Upper lobe of left lung (tissue), 6 donors: ENCODE measurements around the gene NKX2-4. TPM values are rescaled to one million over a fixed set of nuclear protein-coding genes. Genes with fewer than 3 reads are reported as not detected.

Experiments used
- ATAC-seq, 2 donors: fragments of 200-7000 bp; cut with Tn5 transposase; one replicate each; pipeline ENCODE4 v1.9.1; 2022; ENCODE audit warnings: mild to moderate bottlenecking in 2 of 2, moderate library complexity in 2 of 2; ENCODE audit not compliant: low FRiP score in 2 of 2
- DNase-seq, 2 donors: peaks; one replicate each; pipeline ENCODE4 v3.0.0-alpha.2; 2019 to 2020
- H3K27ac ChIP-seq, 4 donors: fragments of 200-600 bp; sonication (generic); one replicate each; pipeline ENCODE4 v1.5.1; 2016 to 2019
- H3K27me3 ChIP-seq, 4 donors: fragments of 200-600 bp; sonication (generic); one replicate each; pipeline ENCODE4 v1.5.1; 2017 to 2019
- H3K36me3 ChIP-seq, 4 donors: fragments of 200-600 bp; sonication (generic); one replicate each; pipeline ENCODE4 v1.5.1; 2016 to 2019
- H3K4me1 ChIP-seq, 4 donors: fragments of 200-600 bp; sonication (generic); one replicate each; pipeline ENCODE4 v1.5.1; 2018 to 2019
- H3K4me3 ChIP-seq, 4 donors: fragments of 200-600 bp; sonication (generic); one replicate each; pipeline ENCODE4 v1.5.1; 2017 to 2019; ENCODE audit warnings: mild to moderate bottlenecking in 2 of 4, moderate library complexity in 1 of 4
- H3K9me3 ChIP-seq, 4 donors: fragments of 200-600 bp; sonication (generic); one replicate each; pipeline ENCODE4 v1.5.1; 2018 to 2019
- CTCF ChIP-seq, 6 experiments: fragments of 450-650 bp in 4 of 6; fragments of 200-600 bp in 2 of 6; sonication (generic) in 2 of 6; IDR thresholded peaks; one replicate each; pipeline ENCODE4 v1.5.1; 2016 to 2019; ENCODE audit warnings: antibody characterized with exemption in 6 of 6
- EP300 ChIP-seq, 4 donors: sonication (generic); formaldehyde crosslinking; IDR thresholded peaks; one replicate each; pipeline ENCODE4 v1.5.1; 2017; ENCODE audit warnings: antibody characterized with exemption in 4 of 4, control low read depth in 2 of 4
- POLR2A ChIP-seq, 4 donors: fragments of 450-650 bp; IDR thresholded peaks; one replicate each; pipeline ENCODE4 v1.5.1; 2016 to 2017; ENCODE audit warnings: antibody characterized with exemption in 4 of 4, mild to moderate bottlenecking in 2 of 4
- POLR2AphosphoS5 ChIP-seq, 2 donors: sonication (generic); formaldehyde crosslinking; IDR thresholded peaks; one replicate each; pipeline ENCODE4 v1.5.1; 2017; ENCODE audit warnings: antibody characterized with exemption in 2 of 2
- WGBS, 2 donors: methylation state at CpG; one replicate each; pipeline ENCODE4 v1.1.5; 2017 to 2018; 5-methylcytosine and 5-hydroxymethylcytosine counted together
- total RNA-seq, 6 donors: library from RNA; depleted of rRNA in 4 of 6; stranded (reverse); fragments of >200 nt in 4 of 6; gene quantifications; one replicate each; pipeline versions ENCODE4 v1.1.0 to v1.2.1, GENCODE V29; 2016 to 2021
- donor health status: DM: no; HTN: no; CAD: no; lungs with moderate emphysema.
- donor health status: DM: no; HTN: yes; CAD: no; lungs with severe emphysema.

The NKX2-4 gene
- total RNA-seq, 6 donors from 2014 or later: not detected

GRCh38 chr20:21391185-21391971, 5.9 kb downstream of the NKX2-4 start:
- ATAC-seq (peak in 1 of 2 donors; percentile 24), DNase-seq (peak in 1 of 2 donors; percentile 76)
- Histone ChIP-seq H3K4me1 (peaks cover 4 to 17% (median 9%) of the 10 kb centered on the region in 4 donors), H3K27ac (no peak overlapping the region), H3K27me3 (peaks cover 0 to 42% (median 14%) of the 10 kb centered on the region in 4 donors), H3K36me3 (peaks cover 0 to 39% (median 10%) of the 10 kb centered on the region in 4 donors), H3K4me3 (no peak overlapping the region), H3K9me3 (no peaks in the 10 kb centered on the region)
- 36 to 55% methylated on average over 29 to 48 of the region's 61 CpGs for WGBS, 2 donors
- TF ChIP-seq POLR2A (IDR thresholded peaks at IDR 0.05) (no peak), CTCF (IDR thresholded peaks at IDR 0.05) (no peak), POLR2AphosphoS5 (IDR thresholded peaks at IDR 0.05) (no peak), EP300 (IDR thresholded peaks at IDR 0.05) (no peak)

GRCh38 chr20:21390768-21391167, 6.6 kb downstream of the NKX2-4 start:
- Histone ChIP-seq H3K27ac (no peak overlapping the region), H3K4me3 (no peak overlapping the region), H3K36me3 (peaks cover 0 to 45% (median 13%) of the 10 kb centered on the region in 4 donors), H3K27me3 (peaks cover 0 to 36% (median 10%) of the 10 kb centered on the region in 4 donors), H3K9me3 (no peaks in the 10 kb centered on the region), H3K4me1 (peaks cover 0 to 11% (median 3%) of the 10 kb centered on the region in 4 donors)
- DNase-seq: no peak
- TF ChIP-seq POLR2AphosphoS5 (IDR thresholded peaks at IDR 0.05): no peak
- no peak for TF ChIP-seq EP300 (IDR thresholded peaks at IDR 0.05)
- TF ChIP-seq POLR2A (IDR thresholded peaks at IDR 0.05): no peak
- TF ChIP-seq CTCF (IDR thresholded peaks at IDR 0.05): no peak
- 92 to 97% methylated on average over 7 of the region's 7 CpGs for WGBS, 2 donors
- no peak for ATAC-seq

DNA sequence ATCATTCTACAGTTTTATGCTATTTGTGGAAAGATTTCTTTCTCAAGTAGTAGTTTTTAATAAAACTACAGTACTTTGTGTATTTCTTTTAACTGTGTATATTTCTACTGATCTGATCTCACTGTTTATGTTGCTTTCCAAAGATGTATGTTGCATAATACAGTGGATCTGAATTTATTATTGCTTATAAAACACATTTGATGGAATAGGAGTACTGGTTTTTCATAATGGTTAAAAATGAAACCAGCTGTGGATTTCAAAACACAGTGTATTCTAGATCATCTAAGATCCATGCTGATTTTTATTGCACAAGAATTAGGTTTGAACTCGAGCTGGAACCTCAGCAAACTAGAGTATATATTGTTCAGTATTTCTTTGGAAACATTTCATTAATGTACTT, 8.0 kb downstream of the NKX2-4 start:
- no peak for DNase-seq
- WGBS, 2 donors: 0 to 3% methylated on average over 1 of the region's 1 CpG
- Histone ChIP-seq H3K27ac (no peak overlapping the region), H3K4me3 (no peak overlapping the region), H3K9me3 (no peaks in the 10 kb centered on the region), H3K36me3 (peaks cover 0 to 56% (median 15%) of the 10 kb centered on the region in 4 donors), H3K27me3 (peaks cover 0 to 23% (median 5%) of the 10 kb centered on the region in 4 donors), H3K4me1 (peaks cover 0 to 6% (median 0%) of the 10 kb centered on the region in 4 donors)
- TF ChIP-seq CTCF (IDR thresholded peaks at IDR 0.05): no peak
- TF ChIP-seq POLR2A (IDR thresholded peaks at IDR 0.05): no peak
- TF ChIP-seq POLR2AphosphoS5 (IDR thresholded peaks at IDR 0.05): no peak
- ATAC-seq: no peak

- Histone ChIP-seq H3K9me3 (no peaks in the 10 kb centered on the region), H3K4me1 (peaks cover 0 to 6% (median 0%) of the 10 kb centered on the region in 4 donors), H3K4me3 (no peak overlapping the region), H3K27ac (no peak overlapping the region), H3K27me3 (peaks cover 0 to 17% (median 5%) of the 10 kb centered on the region in 4 donors), H3K36me3 (peaks cover 0 to 64% (median 21%) of the 10 kb centered on the region in 4 donors)
- no peak for TF ChIP-seq POLR2A (IDR thresholded peaks at IDR 0.05)
- TF ChIP-seq CTCF (IDR thresholded peaks at IDR 0.05): no peak
- no peak for TF ChIP-seq EP300 (IDR thresholded peaks at IDR 0.05)
- no peak for TF ChIP-seq POLR2AphosphoS5 (IDR thresholded peaks at IDR 0.05)
- ATAC-seq (no peak), DNase-seq (no peak)
- 82 to 90% methylated on average over 1 of the region's 1 CpG for whole genome bisulfite sequencing, 2 donors
Measured at GRCh38 chr20:21388566-21388965, 8.8 kb downstream of the NKX2-4 start.
